ENCODE results near the gene PASK.
"Not testable (repeated sequence)": the region's sequence is repeated elsewhere in the genome, so short reads cannot be mapped to it uniquely, and the experiment has no call there.

Gene PASK

DNA sequence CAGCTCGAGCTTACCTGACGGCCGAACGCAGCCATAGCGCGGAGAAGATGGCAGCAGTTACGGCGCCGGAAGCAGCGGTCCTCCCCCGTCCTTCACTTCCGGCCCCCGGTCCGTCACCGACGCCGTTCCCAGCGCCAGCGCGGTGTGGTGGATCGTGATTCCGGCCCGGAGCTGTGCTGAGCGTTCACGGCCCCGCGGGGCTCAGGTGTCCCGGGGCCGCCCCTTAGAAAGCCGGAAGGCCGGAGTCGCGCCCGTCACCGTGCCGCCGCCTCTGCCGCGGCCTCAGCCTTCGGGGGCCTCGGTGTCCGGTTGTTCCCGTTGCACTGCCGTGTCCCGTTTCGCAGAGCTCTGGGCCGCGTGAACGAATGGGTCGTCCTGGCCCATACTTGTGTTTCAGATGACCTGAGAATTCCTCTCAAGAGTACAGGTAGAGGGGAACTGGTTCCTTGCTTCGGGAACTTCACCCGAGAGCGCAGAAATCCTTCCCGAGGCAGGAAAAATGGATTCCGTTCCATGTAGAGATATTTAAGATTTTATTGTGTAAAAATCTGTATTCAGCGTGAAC is 47.0 kb downstream of the PASK start, which contains the start of gene MTERF4:
MTERF4 (minus strand) TSS at position 49 of the 565 bp plus-strand sequence; CDS start at position 35, 14 bp downstream.
- peak; percentile 1 for DNase-seq

DNA sequence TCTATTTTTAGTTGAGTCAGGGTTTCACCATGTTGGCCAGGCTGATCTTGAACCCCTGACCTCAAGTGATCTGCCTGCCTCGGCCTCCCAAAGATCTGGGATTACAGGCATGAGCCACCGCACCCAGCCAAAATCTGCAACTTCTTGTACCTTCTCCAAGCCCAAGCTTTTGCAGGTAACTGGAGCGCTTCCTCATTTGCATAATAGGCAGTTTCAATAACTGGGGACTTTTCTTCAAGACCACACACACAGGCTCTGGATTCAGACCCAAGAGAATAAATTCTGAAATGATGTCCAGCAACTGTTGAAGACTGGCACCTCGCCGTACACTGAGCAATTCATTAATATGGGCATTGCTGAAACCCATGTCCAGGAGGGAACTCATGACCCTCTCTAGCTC is 50.0 kb downstream of the PASK start:
- DNase-seq = no peak

DNA sequence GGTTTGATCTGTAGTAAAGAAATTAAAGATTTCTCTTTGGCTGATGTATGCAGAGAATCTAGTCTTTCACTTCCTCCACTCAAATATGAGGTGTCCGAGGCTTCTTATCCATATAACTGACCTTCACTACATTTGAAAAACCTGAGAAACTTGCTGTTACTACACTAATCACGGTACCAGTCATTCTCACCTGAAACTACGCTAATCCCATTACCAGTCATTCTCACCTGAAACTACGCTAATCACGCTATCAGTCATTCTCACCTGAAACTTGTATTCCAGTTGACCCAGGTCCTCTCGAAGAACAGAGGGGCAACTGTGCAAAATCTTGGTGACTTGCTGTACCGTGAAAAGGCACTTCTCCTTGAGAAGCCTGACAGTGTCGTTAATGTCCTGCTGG is 52.3 kb downstream of the PASK start:
- no peak for DNase-seq

DNA sequence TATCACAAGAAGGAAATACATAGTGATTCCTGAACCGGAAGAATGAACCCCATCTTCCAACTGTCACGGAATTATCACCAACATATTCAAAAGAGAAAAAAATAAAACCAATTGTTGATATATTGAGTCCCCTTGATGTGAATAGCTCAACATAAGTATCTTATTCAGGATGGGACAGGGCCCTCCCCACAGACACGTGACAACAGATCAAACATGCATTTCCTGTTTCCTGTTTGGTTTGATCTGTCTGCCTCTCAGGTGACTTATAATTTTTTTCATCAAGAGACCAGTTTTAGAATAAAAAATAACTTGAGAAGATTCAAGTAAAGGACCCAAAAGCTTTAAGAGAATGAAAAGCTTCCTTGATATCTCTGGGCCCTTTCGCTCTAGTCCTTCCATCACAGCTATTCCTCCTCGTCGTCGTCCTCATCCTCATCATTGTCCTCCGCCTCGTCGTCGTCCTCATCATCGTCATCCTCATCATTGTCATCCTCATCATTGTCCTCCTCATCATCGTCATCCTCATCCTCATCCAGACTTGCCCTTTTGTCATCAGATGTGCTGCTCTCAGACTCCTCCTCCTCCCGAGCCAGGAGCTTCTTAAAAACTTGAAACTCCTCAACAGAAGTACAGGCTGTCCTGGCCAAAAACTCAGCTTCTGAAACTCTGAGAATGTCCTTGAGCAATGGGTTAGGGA is 53.5 kb downstream of the PASK start:
- DNase-seq = no peak

DNA sequence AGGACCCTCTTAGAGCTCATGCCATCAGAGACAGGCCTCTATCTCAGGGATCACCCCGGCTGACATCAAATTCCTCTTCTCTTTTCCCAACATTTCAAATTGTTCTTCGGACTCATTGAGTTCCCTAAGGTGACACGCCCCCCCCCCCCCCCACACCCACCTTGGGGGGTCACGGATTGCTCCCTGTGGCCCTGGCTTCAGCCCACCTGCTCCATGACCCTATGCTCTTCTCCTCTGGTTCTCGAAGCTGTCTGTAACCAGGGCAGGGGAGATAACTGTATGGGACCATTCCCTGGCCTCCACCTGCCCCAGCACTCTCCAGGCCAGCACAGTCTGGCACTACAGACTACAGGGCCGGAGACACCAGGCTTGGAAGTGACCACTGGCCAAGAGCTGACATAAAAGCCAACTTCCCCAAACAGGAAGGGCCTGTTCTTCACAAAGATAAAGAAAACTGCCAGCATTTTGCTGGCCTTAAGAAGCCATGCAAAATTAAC is 54.3 kb downstream of the PASK start:
- no peak for DNase-seq

DNA sequence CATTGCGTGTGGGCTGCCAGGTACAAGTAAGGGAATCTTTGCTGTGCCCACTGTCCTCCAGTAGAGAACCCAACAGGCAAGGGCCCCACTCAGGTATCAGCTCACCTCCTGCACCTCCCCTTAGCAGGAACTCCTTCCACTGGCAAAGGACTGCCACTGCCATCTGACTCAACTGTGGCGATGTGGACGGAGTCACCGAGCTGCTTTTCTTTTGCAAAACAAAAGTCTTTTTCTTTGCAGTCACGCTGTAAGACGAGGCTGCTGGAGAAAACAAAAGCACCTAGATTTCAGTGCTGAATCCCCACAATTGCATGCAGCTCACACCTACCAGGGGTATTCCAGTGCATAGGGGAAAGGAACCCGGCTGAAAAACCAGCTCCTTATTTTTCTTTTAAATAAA is 55.1 kb downstream of the PASK start:
- DNase-seq = no peak

DNA sequence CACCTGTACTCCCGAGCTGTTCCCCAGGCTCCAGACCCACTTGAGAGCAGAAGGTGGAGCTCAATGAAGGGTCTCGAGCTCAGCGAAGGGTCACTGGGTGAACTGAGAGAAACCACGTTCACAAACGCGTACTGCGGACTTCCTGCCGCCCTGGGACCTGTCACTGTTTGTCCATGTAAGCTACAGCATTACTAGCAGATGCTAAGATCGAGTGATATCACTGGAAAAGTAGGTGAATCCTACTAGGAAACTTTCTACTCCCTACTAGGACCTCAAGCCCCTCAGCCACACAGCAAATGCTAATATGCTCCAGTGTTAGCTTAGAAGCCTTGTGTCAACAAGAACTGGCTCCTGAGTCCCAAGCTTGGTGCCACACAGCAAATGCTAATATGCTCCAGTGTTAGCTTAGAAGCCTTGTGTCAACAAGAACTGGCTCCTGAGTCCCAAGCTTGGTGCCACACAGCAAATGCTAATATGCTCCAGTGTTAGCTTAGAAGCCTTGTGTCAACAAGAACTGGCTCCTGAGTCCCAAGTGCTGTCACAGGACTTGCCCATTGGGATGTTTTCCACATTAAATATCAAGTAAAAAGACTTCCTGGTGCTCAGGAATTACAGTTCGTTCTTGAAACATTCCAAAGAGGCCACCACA is 56.0 kb downstream of the PASK start:
- not testable (repeated sequence) for DNase-seq

DNA sequence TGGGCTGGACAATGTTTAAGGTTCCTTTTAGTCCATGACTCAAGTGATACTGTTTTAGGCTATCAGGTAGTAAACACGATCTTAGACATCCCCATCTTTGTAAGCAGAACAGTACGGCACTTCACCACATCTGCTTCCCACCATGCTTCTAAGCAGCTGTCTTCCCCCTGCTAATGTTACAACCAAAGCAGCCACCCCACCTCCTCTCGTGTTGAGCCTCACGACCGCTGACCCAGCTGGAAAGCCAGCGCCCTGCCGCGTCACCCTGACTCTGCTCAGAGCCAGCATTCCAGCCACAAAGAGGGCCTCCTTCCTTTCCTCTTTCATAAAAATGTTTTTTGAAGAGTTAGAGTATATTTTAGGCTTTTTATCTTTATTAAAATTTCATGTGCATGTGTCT is 56.6 kb downstream of the PASK start:
- DNase-seq = no peak

DNA sequence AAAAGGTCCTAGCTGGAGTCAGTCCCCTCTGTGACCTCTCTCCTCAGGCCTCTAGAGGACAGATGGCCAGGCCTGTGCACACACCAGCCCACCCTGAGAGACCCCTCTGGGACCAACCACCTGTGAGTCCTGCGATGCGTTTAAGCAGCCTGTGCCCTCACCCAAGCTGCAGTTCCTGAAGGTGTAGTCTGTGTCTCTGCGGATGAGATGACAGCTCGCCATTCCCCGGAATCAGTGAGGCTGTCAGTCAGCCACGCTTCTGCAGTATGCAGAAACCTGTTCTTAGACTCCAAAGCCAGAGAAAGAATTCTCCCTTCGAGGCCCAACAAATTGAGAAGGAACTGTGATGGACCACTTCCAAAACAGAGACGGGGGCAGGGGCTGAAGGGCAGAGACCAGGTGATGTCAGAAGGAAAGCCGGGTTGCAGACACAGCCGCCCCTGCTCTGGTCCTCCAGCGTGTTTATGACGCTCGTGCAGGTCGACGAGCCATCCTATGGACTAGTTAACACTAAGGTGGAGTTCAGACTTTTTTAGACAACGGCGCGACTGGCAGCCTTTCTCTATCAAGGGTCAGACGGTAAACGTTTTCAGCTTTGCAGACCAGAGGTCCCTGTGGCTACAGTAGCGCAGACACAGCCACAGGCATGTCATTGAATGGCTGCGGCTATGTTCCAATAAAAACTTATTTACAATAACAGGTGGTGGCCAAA is 57.4 kb downstream of the PASK start:
- no peak for DNase-seq

DNA sequence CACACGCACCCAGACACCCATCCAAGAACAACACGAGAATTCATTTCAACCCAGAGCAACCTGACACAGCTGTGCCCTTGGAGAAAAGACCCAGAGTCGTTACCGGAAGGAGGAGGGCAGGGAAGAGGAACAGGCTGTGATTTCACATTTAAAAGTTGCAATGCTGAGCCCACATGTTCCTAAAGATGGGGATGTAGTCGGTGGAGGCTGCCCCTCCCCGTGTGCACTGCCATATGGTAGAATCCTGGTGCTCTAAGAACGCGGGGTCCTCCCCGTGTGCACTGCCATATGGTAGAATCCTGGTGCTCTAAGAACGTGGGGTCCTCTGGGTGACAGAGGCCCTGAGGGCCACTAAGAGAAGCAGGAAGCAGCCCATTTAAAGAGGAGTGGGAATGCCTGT is 58.1 kb downstream of the PASK start:
- DNase-seq = no peak

DNA sequence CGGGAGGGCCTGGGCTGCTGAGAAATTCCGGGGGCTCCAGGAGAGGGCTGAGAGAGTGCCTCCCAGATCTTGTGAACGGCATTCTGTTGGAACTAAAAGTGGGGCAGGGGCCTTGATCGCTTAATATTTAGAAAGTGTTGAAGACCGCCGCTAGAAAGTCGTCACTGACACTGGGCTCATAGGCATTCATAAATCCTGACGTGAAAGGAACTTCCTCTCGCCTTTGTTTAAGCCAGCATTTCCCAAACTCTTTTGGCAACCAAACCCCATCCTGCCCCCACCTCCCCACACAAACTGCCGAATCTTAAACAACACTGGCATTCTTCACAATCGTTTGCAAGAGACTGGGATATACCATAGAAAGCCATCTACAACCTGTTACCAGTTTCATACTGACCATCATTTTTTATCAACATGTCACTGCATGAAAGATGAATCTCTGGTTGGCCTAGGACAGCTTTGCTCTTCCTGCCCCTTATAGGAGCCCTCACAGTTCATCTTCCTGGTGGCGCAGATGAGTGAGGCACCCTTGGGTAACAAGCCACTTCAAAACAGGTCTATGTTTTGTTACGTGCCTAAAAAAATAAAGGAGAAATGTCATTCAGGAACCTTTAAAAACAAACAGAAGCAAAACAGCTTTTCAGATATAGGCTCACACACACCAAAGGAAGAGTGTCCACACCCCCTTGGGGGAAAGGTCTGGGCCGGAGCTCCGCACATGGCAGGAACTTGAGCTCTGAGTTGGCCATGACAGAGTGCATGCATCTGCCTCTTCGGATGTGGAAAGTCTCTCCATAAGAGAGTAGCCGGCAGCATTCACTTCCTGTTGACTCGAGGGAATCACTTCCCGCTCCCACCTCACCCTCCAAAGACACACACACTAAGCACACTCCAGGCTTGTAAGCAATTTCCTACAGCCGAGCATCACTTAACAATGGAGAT is 60.2 kb downstream of the PASK start:
- no peak for DNase-seq

DNA sequence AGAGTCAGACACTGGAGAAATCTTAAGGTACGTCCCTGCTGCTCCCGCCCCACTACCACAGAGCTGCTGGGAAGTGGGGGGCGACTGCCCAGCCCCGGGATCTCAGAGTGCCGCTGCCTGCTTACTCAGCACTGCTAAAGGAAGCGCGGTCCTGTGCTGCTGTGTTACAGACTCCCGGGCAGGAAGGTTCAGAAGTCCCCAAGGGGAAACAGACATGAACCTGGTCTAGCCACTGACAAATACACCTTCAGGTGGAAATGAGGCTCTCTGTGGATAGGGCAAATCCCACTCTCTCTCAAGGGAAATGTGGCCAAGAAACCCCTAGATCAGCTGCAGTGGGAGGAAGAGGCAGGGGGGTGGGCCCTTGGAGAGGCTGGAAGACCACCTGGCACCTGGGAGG is 60.9 kb downstream of the PASK start:
- no peak for DNase-seq

DNA sequence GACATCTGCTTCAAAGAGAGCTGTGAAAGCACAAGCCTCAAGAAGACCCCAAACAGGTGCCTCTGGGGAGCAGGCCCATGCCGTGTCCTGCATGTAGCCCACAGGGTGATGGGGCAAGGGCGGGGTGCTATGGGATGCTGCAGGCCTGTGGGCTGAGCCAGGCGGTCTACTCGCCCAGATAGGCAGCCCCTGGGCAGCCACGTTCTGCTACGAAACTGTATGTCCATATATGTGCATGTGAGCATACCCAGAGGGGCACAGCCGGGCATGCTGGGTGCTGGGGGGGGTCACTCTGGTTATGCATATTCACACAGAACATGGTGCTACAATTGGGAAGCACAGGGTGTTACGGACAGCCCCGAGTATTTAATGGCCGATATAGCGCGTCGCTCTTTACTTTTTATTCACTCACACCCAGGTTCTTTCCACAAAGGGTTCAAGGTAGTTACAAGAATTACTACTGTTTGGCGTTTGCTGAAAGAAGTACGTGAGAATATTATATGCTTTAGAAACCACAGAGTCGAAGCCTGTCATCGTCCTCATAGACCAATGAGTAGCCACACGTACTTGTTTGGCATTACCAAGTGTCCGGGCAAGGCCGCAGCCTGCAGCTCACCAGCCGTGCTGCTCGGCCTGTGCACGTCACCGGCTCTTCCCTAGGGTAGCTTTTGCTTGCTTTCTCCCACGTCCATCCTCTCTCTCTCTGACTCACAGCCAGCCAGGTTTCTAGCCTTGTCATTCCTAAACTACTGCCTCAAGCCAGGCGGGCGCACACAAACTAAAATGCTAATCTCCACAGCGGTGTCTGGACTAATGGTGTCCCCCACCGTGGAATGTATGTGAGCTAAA is 61.6 kb downstream of the PASK start:
- DNase-seq = no peak

DNA sequence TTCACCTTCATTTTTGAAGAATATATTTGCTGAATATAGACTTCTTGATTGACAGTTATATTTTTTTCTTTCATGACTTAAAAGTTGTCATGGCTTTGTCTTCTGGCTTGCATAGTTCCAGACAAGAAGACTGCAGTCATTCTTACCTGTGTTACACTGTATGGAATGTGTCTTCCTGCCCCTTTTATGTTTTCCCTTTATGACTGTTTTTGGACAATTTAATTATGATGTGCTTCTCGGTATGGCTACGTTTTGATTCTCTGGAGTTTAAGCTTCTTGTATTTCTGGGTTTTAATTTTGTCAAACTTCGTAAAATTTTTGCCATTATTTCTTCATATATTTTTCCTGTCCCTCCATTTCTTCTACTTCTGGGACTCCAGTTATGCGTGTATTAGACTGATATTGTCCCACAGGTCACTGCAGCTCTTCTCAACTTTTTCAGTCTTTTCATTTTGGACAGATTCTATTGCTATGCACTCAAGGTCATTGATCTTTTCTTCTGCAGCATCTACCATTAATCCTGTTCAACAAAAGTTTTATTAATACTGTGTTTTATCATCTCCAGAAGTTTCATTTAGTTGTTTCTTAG is 64.3 kb downstream of the PASK start:
- DNase-seq = no peak

DNA sequence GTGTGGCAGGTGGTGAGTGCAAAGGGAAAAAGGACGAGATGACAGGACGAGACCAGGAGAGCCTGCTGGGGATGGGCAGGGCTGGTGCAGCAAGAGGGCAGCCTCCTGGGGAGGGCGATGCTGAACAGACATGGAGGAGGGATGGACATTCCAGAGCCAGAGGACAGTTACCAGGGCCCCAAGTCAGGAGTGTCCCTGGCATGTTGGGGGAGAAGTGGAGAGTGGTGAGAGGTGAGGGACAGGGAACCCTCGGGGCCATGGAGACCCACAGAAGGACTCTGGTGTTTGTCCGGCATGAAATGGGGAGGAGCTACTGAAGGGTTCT is 66.2 kb downstream of the PASK start:
- DNase-seq = no peak

DNA sequence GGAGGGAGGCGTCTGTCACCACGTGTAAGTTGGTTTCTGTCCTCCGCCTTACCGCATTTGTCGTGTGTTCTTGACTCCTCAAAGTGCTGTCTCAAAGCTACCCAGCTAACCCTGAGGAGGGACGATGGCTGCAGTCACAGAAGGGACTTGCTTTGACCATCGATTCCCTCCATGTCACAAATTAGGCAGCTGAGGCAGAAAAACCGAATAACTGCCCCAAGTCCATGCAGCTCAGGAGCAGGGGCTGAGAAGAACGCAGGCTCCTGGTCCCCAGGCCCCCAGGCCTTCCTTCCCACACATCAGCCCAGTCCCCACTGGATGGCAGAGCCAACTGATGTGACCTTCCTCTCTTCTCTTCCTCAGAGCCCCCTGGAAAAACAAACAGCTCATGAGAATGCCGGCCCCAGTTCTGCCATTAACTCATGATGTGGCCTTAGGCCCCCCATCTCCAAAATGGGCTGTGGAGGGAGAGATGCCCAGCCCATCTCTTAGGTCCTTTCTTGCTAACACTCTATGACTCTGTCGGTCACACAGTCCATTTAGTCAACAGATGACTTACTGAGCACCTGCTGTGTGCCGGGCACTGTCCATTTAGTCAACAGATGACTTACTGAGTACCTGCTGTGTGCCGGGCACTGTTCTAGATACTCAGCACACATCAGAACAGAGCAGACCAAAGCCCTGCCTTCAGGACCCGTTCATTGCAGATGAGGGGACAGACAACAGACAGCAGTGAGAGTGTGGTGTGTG is 66.8 kb downstream of the PASK start:
- no peak for DNase-seq

DNA sequence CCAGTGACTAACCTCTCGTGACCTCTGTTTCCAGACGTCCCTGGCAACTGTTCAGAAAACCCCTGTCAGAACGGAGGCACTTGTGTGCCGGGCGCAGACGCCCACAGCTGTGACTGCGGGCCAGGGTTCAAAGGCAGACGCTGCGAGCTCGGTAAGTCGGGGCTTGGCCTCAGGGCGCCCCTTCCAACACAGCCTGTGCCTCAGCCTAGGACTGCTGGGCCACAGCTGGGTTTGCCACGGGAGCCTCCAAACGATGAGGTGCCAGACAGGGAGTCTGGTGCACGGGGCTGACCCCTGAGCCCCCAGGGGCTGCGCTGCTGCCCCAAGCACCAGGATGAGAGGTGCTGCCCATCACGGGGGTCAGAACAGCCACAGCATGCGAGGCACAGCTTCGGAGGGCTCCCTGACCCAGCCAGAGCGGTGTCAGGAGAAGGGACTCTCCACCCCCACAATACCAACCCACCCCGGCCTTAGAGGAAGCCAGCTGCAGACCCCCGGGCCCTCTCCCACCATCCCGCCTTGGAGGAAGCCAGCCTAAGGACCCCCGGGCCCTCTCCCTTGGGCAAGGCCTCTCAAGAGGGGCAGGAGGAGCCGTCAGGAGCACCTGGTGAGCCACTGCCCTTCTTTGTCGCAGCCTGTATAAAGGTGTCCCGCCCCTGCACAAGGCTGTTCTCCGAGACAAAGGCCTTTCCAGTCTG is 67.5 kb downstream of the PASK start:
- no peak for DNase-seq

DNA sequence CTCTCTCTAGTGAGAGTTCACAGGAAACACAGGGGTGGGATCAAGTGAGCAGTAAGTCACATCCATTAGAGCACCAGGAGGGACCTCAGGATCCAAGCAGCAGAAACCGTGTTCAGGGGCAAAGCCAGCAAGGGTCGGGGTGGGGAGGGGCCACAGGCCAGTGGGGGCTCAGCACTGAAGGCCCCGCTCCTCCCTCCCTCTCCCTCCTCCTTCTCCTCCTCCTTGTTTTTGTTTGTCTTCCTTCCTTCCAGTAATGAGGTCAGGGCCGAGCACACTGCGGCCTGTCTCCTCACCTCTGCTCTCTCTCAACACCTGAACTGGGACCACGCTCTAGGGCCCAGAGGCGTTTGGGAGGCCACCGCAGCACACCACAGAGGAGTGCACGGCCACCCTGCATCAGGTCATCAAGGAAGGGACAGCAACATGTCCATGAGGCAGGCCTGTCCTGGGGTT is 68.1 kb downstream of the PASK start:
- DNase-seq = no peak

DNA sequence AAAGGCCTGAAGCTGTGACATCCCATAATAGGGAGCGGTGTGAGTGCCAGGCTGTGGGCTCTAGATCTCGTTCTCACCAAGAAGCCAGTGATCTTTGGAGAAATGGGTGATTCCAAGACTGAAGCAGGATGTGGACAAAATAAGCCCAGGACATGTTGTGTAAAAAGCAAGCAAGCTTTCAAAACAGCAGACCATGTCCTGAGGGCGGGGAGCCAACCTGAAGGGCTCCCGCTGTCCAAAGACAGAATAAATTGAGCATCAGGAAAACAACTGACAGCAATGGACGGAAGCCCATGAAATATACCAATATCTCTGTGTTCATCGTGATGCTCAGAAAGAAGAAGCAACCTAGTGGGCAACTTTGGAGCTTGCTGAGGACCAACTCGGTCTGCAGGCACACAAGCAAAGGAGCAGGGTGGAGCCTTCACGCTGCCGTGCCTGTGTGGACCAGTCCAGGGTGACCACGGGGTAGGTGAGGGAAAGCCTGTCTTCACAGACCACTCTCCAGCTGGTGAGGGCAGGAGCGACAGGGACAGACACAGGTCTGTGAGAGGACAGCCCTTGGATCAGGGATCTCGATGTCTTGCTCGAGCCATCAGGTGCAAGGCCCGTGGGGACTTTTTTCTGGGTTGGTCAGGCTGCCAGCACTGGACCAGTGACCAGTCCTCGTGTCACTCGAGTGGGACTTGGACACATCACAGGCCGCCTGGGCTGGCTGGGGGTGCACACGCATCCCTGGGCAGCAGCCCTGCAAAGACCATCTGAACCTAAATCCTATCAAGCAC is 68.7 kb downstream of the PASK start:
- DNase-seq = no peak
